Middle frontal gyrus (tissue), 1 donor: ENCODE measurements around the gene PHACTR1.

ENCODE experiments used
- DNase-seq: peaks from one replicate; pipeline ENCODE4 v3.0.0-alpha.2; 2015; ENCODE audit warnings: low spot score; ENCODE audit errors: extremely low spot score

Gene PHACTR1

DNA sequence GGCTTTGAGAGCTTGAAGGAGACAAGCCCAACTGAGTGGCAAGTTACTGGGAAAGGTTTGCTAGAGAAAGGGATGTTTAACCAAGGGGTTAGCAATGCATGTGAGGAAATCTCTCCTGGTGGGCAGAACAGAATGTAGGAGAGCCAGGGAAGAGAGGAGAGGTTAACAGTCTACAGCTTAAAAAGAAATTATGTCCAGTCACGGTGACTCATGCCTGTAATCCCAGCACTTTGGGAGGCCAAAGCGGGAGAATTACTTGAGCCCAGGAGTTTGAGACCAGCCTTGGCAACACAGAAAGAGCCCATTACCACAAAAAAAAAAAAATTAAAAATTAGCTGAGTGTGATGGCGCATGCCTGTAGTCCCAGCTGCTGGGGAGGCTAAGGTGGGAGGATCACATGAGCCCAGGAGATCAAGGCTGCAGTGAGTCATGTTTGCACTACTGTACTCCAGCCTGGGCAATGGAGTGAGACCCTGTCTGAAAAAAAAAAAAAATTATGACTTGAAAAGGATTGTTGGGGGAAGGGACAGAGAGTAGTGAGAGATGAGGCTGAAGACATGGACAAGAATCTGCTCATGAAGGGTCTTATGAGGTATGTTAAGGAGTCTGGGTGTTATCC lies 346.8 kb downstream of the PHACTR1 start:
- no peak for DNase-seq

DNA sequence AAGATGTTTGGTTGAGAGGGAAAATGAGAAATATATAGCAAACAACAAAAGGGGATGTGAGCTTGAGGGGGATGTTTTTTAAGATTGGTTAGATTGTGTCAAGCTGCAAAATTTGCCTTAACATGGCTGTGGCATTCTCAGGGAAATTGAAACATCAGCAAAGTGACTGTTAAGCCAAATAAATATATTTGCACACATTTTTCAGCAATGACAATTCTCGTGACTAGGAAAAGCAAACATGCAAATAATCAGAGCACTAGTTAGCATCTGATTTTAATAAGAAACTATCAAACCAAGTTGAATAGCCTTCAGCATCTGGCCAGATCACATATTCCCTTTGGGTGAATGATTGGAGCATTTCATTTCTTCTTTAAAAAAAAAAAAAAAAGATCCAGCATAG lies 349.0 kb downstream of the PHACTR1 start:
- no peak for DNase-seq

- DNase-seq: no peak
Measured at GRCh38 chr6:13066050-13066449, 349.5 kb downstream of the PHACTR1 start.

DNA sequence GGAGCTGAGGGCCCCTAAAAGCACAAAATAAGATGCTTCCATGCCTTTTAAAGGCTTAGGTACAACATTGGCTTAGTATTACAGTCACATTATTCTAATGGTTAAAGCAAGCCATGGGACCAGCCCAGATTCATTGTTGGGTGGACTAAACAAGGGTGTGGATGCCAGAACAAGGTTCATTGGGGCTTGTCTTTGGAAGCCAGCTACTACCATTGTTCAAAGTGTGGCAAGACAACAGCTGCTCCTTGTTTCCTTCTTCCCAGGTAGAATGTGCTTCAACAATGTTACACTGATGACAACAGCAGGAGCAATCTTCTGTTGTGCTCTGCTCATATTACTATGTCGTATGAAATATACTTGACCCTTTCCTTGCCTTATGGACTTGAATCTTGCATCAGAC lies 350.3 kb downstream of the PHACTR1 start:
- DNase-seq: no peak

GRCh38 chr6:13068586-13069210 lies 352.1 kb downstream of the PHACTR1 start:
- no peak for DNase-seq

DNA sequence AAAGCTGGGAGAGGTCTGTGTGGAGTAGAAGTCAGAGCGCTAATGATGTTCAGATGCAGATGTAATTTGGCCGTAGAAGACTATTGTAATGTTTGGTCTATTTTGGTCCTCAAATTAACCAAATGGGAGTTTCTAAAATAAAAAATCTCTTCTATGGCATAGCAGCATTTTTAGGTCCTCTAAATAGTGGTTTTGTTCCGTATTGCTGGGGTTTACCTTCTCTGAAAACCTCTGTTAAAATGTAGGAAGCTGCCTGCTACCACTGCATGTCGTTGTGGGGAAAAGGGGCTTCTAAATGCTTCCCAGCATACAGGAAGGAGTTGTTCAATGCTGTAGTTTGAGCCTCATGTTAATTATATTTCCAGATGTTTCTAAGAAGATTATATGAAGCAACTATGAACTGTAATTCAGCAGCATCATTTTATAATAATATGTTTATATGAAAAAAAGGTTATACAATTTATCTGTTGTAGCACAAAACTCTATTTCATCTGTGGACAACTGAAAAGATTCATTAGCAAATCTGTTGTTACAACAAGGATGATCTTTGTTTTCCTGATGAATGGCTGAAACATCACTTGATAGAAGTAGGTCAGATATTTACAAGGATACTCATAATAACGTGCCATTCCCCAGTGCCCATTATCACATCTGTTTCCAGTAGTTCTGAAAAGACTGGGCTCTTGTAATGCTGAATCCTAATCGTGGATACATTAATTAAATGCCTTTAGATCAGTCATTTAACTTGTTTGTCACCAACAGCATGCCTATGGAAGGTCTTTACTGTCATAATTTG lies 355.2 kb downstream of the PHACTR1 start:
- DNase-seq: no peak

DNA sequence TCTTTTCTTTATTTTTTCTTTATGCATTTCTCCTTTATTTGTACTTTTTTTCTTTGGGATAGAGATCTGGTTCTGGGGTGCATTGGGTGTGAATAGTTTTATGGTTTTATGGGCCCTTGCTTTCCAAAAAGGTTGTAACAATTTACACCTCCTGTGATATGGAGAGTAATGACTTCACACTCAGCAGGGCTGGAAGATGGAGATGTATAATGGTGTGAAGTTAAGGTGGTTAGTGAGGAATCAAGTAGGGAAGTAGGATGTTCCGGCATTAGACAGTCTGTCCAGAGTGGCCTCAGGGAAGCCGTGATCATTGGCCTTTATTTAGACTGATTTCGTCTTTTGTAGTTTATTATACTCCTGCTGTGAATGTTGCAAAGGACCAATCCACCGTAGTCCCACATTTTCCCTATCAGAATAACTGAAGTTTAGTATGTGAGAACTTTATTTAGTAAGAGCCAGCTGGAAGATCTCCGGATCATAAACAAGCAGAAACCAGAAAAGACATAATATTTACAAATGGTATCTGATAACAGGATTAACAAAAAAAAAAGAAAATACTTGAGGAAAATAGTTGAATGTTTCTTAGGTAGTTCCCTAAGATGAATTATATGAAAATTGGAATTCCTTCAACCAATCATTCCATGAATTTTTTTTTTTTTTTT lies 356.2 kb downstream of the PHACTR1 start:
- DNase-seq: no peak

DNA sequence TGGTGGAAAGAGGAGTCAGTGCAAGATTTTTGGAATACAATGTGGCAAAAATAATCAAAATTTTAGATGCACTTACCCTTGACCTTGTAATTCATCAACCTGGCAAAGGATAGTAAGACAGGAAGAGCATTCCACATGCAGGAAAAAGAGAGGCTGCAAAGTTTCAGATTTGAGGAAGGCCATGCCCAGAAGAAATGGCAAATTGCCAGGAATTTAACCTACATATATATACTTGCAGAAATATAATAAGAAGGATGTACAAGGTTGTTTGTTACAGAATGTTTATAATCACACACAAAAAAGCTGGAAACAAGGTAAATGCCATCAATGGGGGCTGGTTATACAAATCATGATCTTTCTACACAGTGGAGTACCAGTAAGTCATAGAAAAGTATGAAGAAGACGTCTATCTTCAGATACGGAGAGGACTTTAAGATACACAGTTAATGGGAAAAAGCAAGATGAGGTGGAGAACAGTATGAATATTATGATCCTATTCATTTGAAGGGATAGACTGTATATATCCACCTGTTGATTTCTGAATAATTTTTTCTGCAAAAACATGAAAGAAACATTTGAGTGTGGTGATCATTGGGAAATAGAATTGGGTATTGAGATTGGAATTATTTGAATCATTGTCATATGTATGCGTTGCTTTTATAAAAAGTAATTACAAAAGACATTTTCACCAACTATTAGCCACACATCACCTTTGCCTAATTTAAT lies 358.0 kb downstream of the PHACTR1 start:
- DNase-seq: no peak

DNA sequence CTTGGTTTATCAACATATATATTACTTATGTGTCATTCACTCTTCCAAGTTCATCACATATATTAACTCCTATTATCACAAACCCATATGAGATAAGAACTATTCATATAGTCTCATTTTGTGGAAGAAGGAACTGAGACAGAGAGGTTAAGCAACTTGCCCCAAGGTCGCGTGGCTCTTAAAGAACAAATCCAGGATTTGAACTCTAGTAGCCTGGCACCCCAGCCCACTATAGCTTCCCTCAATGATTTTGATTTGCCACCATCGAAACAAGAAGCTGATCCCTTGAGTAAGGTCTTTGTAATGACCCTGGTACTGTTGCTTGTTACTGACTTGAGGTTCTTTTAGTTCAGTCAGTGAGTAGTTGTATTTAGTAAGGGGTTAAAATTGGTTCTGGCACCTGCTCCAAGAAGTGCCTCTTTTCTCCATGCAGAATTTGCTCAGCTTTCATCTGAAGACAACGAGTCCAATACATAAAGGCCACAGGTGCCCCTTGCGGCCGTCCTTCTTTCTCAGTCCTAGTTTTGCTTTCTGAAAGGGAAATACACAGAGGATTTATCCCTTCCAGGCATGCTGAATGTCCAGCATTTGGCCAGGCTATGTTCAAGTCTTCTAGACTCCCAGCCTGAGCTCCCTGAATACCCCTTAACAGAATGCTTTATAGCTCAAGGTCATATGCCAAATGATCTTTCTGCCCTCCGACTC lies 358.7 kb downstream of the PHACTR1 start:
- no peak for DNase-seq

DNA sequence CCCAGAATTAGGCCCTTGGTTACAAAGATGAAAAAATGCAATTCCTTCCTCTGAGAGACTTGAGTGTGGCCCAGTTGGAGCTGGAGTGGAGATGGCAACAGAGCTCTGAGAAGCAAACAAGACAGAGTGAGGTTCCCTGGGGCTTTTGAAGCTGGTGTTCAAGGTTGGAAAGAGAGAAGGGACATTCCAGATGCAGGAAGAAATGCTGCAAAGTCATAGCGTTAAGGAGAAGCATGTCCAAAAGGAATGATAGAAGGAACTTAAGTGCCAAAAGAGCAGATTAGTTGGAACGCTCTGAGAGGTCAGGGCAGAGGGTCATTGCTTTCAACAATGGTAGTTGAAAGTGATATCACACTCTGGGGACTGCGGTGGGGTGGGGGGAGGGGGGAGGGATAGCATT lies 360.0 kb downstream of the PHACTR1 start:
- DNase-seq: no peak

GRCh38 chr6:13077117-13077516 lies 360.6 kb downstream of the PHACTR1 start:
- DNase-seq: no peak

- DNase-seq: no peak
Measured at GRCh38 chr6:13079096-13079723, 362.6 kb downstream of the PHACTR1 start.

- no peak for DNase-seq
Measured at GRCh38 chr6:13080462-13081188, 364.1 kb downstream of the PHACTR1 start.

GRCh38 chr6:13081189-13081563 lies 364.6 kb downstream of the PHACTR1 start:
- DNase-seq: no peak

- no peak for DNase-seq
Measured at GRCh38 chr6:13089296-13089994, 372.9 kb downstream of the PHACTR1 start.

DNA sequence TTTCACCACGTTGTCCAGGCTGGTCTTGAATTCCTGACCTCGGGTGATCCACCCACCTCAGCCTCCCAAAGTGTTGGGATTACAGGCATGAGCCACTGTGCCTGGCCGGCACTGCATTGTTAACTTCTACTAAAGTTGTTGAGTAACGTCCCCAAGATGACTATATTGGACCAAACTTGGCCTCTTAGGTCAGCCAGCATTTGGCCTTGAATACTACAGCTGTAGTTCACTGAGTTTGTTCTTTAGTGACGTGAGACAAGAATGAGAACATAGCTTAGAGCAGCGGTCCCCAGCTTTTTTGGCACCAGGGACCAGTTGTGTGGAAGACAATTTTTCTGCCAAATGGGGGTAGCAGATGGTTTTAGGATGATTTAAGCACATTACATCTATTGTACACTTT lies 374.6 kb downstream of the PHACTR1 start:
- DNase-seq: no peak

DNA sequence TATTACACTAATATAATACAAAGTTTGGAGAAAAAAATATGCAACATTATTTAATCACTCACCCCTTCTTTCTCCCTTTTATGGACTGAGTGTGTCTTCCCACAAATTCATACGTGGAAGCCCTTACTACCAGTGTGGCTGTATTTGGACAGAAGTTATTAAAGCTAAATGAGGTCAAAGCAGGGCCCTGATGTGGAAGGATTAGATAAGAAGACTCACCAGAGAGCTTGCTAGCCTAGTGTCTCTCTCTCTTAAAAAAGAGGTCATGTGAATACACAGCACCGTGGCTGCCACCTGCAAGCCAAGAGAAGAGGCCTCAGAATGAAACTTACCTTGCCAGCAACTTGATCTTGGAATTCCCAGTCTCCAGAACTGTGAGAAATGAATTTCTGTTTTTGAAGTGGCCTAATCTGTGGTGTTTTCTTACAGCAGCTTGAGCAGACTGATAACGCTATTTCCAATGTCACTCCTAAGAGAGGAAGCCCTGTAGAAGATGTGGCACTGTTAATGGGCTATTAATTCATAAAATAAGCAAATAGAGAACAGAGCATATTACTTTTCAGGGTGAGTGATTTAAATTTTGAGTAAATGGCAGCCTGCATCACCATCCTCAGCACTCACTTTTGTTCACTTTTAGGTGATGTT lies 378.3 kb downstream of the PHACTR1 start:
- DNase-seq: no peak

DNA sequence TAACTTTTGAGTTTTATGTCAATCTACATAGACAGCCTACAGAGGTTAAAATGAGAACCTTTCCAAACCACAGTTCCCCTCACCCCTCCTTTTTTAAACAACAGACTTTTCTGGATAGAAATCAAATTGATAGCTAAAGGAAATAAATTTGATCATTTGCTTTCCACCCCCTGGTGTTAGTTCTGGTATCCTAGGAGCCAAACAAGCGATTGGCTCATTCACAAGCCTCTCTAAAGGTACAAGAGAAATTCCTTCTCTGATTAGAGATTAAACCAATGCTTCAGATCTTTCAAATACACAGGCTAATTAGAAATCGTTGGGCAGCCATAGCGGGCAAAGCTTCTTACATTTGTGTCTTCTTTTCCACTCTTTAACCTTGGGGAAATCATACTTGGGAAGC lies 379.5 kb downstream of the PHACTR1 start:
- DNase-seq: no peak

- no peak for DNase-seq
Measured at GRCh38 chr6:13097454-13097853, 380.9 kb downstream of the PHACTR1 start.
